SK-N-DZ (cell line): ENCODE results near the gene KRT35.
"Not testable (repeated sequence)": the region's sequence is repeated elsewhere in the genome, so short reads cannot be mapped to it uniquely, and the experiment has no call there.

ENCODE experiments used
- DNase-seq: peaks from one replicate; pipeline ENCODE4 v3.0.0-alpha.2; 2015; ENCODE audit warnings: low spot score

The KRT35 gene

GRCh38 chr17:41462705-41463104, 18.2 kb downstream of the KRT35 start:
- DNase-seq, result no peak

GRCh38 chr17:41457676-41458075, 23.3 kb downstream of the KRT35 start:
- no peak for DNase-seq

- DNase-seq, result no peak
Measured at GRCh38 chr17:41456204-41456603, 24.7 kb downstream of the KRT35 start.

GRCh38 chr17:41455236-41455635, 25.7 kb downstream of the KRT35 start:
- DNase-seq, result no peak

GRCh38 chr17:41453066-41453465, 27.9 kb downstream of the KRT35 start:
- no peak for DNase-seq

GRCh38 chr17:41452281-41452680, 28.7 kb downstream of the KRT35 start:
- DNase-seq, result no peak

- no peak for DNase-seq
Measured at GRCh38 chr17:41451154-41451728, 29.7 kb downstream of the KRT35 start.

- DNase-seq, result no peak
Measured at GRCh38 chr17:41449008-41449407, 31.9 kb downstream of the KRT35 start.

GRCh38 chr17:41448506-41448905, 32.4 kb downstream of the KRT35 start:
- no peak for DNase-seq

GRCh38 chr17:41446806-41447205, 34.1 kb downstream of the KRT35 start:
- DNase-seq, result no peak

GRCh38 chr17:41444640-41445039, 36.3 kb downstream of the KRT35 start:
- no peak for DNase-seq

GRCh38 chr17:41444186-41444585, 36.8 kb downstream of the KRT35 start:
- no peak for DNase-seq

GRCh38 chr17:41442739-41443138, 38.2 kb downstream of the KRT35 start:
- DNase-seq, result no peak

- no peak for DNase-seq
Measured at GRCh38 chr17:41440531-41441033, 40.4 kb downstream of the KRT35 start, which contains the start of gene KRT38. TSS of gene KRT38 (minus strand) at chr17:41440983. CDS start at chr17:41440921, 62 bp downstream.

- DNase-seq, result no peak
Measured at GRCh38 chr17:41439375-41439774, 41.6 kb downstream of the KRT35 start.

GRCh38 chr17:41437769-41438168, 43.2 kb downstream of the KRT35 start:
- no peak for DNase-seq

- DNase-seq, result no peak
Measured at GRCh38 chr17:41437254-41437653, 43.7 kb downstream of the KRT35 start.

GRCh38 chr17:41434415-41434814, 46.5 kb downstream of the KRT35 start:
- DNase-seq, result no peak

- DNase-seq, result no peak
Measured at GRCh38 chr17:41434005-41434404, 46.9 kb downstream of the KRT35 start.

GRCh38 chr17:41433586-41433985, 47.4 kb downstream of the KRT35 start:
- no peak for DNase-seq

GRCh38 chr17:41430376-41430775, 50.6 kb downstream of the KRT35 start:
- not testable (repeated sequence) for DNase-seq

- no peak for DNase-seq
Measured at GRCh38 chr17:41429667-41430066, 51.3 kb downstream of the KRT35 start.

GRCh38 chr17:41428591-41429291, 52.2 kb downstream of the KRT35 start:
- no peak for DNase-seq
